Activated CD4-positive, CD25-positive, alpha-beta regulatory T cell treated with anti-CD3 and anti-CD28 coated beads, Interleukin-2, amount 50 U/mL, for 72 hours (primary cell): ENCODE data around the gene MAGEA12.
"Not testable (repeated sequence)": the region's sequence is repeated elsewhere in the genome, so short reads cannot be mapped to it uniquely, and the experiment has no call there.

Experiments
- DNase-seq: peaks from one replicate; pipeline ENCODE4 v3.0.0; 2021

Gene MAGEA12

GRCh38 chrX:152766562-152766961 lies 33.0 kb downstream of the MAGEA12 start:
- DNase-seq, result not testable (repeated sequence)

DNA sequence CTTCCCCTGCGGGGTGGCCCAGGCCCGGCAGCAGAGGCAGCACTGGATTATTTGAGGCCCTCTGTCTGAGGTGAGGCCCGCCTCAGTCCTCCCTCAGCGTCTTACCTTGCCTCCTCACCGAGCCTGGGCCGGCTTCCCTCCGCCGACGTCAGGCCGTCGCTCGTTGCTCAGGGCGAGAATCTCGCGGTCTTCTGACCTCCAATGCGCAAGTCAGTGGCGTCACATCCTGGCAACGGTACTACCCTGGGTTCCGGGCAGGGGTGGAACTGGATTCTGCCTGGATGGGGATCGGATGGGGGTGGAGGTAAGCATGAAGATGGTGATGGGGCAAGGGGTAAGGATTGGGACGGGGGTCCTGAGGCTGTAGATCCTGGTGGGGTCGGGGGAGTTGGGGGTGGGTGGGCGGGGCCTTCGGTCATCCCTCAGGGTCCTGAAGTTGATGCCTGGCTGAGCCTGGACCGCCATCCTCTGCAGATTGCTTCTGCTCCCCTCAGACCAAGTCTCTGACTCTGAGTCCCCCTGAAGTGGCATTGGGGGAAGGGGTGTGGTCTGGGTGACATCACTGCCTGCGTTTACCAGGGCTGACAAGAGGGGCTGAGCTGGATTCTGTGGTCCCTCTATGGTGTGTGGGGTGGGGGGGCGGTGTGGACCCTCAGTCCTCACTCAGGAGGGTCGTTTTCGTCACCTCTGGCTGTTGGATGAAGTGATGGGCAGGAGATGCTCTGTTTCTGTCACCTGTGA lies 36.2 kb downstream of the MAGEA12 start, which contains the start of gene MAGEA6:
TSS of gene MAGEA6 (minus strand) at position 141 of the 741 bp plus-strand sequence. CDS start 2,039 bp downstream, outside the sequence.
- not testable (repeated sequence) for DNase-seq

DNA sequence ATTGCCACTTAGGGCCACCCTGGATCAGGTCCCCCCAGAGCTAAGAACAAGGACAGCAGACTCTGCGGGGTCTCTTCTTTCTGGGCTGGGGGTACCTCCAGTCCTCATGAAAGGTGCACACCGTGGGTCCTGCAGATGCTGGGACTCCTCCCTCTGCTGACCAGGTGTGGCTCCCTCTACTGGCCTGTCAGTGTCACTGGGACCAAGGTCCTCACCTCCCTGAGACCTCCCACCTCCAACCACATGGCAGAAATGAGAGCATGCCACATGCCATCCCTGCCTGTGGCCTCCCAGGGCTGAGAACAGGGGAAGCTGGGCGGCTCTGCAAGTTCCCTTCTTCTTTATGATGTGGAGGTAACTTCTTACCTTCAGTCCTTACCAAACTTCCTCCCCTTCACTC lies 53.5 kb downstream of the MAGEA12 start:
- not testable (repeated sequence) for DNase-seq
